ENCODE data around the gene TUFT1.
A peak's percentile ranks its signal among the peaks of the same experiment; 100 is the strongest.
"Not testable (repeated sequence)": the region's sequence is repeated elsewhere in the genome, so short reads cannot be mapped to it uniquely, and the experiment has no call there.

The TUFT1 gene

DNA sequence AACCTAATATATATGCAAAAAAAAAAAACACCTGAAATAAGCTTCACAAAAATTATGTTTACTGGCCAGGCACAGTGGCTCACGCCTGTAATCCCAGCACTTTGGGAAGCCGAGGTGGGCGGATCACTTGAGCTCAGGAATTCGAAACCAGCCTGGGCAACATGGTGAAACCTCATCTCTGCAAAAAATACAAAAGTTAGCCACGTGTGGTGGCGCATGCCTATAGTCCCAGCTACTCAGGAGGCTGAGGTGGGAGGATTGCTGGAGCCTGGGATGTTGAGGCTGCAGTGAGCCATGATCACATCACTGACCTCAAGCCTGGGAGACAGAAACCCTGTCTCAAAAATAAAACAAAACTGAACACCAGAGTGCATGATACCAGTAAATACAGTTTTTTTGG, 78.9 kb downstream of the TUFT1 start:
- DNase-seq: not testable (repeated sequence)

DNA sequence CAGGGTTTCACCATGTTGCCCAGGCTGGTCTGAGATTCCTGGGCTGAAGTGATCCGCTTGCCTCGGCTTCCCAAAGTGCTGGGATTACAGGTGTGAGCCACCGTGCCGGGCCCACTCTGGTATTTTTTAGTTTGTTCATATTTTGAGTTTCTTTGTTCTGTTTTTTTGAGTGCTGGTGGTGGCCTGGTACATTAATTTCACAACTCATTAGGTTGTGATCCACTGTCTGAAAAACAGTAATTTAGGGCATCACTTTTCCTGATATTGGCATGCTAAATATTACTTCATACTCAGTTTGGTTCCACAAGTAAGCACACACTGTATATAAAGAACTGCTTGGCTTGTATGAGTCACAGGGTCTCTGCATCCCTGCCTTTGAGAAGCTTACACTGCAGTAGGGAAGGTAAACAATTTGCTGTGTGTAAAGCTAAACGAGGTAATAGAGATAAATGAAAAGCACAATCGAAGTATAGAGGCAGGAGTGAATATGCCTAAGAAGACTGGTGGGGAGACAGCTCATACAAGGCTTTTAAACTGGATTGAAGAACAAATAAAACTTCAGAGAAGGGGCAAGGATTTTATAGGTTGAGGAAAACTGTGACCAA, 79.5 kb downstream of the TUFT1 start:
- DNase-seq: no peak

DNA sequence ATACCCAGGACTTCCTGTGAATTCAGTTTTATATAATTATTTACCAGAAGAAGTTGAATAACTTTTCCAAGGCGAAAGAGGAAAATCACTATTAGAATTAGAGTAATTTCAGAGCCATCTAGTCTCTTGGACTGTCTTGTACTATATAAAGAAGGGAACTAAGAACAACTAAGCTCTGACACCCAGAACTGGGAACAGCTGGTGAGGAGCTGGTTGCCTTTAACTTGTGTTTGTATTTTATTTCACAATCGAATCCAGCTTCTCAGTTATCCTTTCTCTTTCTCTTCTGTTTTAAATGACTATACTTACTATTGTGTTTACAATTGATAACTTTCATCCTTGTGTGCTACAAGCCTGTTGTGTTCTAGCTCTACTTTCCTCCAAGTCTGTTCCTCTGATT, 80.2 kb downstream of the TUFT1 start:
- DNase-seq: peak; percentile 38

DNA sequence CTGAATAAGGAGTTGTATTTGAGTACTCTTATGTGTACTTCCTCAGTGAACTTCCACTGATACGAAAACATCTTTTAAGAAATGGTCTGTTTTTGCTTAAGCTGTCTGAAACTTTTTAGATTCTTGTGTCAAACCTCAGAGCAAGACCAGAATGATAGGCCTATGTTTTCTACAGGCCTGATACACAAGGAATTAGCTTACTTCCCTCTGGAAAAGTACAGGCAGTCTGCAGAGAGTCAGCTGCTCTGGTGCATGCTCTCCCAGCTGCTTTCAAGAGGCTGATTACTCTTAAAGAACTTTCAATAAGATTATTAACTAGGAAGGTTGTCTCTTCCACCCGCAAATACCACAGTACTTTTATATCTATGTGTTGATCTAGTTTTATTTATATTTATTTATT, 81.2 kb downstream of the TUFT1 start:
- no peak for DNase-seq

DNA sequence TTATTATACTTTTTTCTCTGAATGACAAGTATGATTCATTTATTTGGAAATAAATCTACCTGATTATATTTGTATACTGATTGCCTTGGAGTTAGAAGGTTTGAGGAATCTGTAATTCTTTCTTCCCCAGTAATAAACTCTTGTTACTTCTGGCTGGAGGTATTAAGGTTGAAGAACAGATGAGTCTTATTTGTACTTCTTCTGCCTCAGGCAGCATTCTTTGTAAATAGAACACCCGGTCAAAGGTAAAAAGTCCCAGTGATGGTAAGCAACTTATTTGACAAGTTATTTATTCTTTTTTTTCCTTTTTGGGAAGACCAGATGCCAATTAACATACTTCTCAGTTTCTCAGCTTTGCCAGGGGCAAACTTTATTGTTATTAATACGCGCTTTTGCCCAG, 84.7 kb downstream of the TUFT1 start:
- no peak for DNase-seq

DNA sequence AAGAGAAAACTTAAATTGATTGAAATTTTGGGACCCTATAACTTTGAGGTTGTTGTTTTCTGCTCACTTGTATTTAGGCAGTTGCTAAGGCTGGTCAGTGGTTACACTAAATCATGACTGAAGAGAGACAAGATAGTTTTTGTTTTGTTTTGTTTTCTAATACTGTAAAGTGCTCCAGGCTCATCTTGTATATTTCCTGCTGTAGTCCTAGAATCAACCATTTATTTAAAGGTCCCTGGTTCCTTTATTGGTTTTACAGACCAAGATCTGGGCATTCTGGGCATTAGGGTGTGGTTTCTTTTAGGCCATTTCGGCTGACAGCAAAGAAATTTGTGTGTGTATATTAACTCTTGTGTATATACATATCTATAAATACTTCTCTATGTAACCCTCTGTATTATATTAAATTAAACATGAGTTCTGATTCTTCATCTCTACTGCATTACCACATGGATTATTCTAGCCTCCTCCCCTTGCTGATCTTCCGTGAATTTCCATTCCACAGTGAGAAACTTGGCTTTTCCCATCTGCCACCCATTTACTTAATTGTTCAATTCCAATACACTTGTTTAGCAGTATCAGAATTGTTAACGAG, 86.7 kb downstream of the TUFT1 start:
- DNase-seq: no peak

DNA sequence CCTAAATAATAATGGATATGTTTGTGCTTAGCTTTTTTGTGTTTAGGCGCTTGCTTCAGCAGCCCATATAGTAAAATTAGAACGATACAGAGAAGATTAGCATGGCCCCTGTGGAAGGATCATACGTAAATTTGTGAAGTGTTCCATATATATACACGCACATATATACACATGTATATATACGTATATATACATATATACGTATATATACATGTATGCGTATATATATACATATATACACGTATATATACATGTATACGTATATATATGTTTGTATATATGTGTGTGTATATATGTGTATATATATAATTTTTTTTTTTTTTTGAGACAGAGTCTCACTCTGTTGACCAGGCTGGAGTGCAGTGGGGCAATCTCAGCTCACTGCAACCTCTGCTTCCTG, 89.2 kb downstream of the TUFT1 start:
- no peak for DNase-seq
